Measurements from ENCODE around the gene XYLT1.

DNA sequence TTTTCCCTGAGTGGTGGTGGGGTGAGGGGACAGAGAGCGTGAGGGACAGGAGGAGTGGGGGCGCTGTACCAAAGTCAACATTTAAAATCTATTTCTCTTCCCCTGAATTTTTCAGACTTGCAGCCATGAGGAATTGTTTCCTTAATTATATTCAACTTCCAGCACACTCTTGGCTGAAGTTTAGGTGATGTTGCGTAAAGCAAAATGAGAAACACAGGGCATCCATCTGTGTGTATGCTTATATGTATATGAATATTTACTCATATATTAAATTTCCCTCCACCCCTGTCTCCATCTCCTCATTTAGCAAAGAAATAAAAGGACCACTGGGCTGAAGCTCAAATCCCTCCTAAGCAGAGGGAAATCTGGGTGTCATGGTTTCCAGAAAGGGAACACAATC is 218.1 kb downstream of the XYLT1 start:
- TF ChIP-seq, protein P1, sequence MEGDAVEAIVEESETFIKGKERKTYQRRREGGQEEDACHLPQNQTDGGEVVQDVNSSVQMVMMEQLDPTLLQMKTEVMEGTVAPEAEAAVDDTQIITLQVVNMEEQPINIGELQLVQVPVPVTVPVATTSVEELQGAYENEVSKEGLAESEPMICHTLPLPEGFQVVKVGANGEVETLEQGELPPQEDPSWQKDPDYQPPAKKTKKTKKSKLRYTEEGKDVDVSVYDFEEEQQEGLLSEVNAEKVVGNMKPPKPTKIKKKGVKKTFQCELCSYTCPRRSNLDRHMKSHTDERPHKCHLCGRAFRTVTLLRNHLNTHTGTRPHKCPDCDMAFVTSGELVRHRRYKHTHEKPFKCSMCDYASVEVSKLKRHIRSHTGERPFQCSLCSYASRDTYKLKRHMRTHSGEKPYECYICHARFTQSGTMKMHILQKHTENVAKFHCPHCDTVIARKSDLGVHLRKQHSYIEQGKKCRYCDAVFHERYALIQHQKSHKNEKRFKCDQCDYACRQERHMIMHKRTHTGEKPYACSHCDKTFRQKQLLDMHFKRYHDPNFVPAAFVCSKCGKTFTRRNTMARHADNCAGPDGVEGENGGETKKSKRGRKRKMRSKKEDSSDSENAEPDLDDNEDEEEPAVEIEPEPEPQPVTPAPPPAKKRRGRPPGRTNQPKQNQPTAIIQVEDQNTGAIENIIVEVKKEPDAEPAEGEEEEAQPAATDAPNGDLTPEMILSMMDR (conservative IDR thresholded peaks at IDR 0.05; ENCODE audit: low read depth, low read length), result no peak
- TF ChIP-seq EZH2phosphoT487 (IDR thresholded peaks at IDR 0.05; ENCODE audit: borderline replicate concordance, low read length), result no peak
